Endodermal cell (in vitro differentiated cells): ENCODE measurements around the gene CAPNS1. TPM values are rescaled to one million over a fixed set of nuclear protein-coding genes. Genes with fewer than 3 reads are reported as not detected.
A peak's percentile ranks its signal among the peaks of the same experiment; 100 is the strongest.

ENCODE experiments used
- DNase-seq: peaks from one replicate; pipeline ENCODE4 v3.0.0-alpha.2; 2017
- H3K27ac ChIP-seq: 2 replicates; pipeline ENCODE4 v1.5.1; 2013; ENCODE audit warnings: mild to moderate bottlenecking, low read depth, low read length, moderate library complexity
- H3K27me3 ChIP-seq: 2 replicates; pipeline ENCODE4 v1.6.1; 2013; ENCODE audit warnings: mild to moderate bottlenecking, low read length, moderate library complexity; ENCODE audit not compliant: insufficient read depth, control insufficient read depth, poor library complexity, severe bottlenecking
- H3K36me3 ChIP-seq: 2 replicates; pipeline ENCODE4 v1.7.0; 2013; ENCODE audit warnings: mild to moderate bottlenecking, low read length, moderate library complexity; ENCODE audit not compliant: control insufficient read depth, insufficient read depth
- H3K4me1 ChIP-seq: one replicate; pipeline ENCODE4 v1.7.0; 2013; ENCODE audit warnings: low read length; ENCODE audit not compliant: control insufficient read depth, insufficient read depth
- H3K4me3 ChIP-seq: 2 replicates; pipeline ENCODE4 v1.5.1; 2013; ENCODE audit warnings: mild to moderate bottlenecking, low read length, moderate library complexity
- H3K9ac ChIP-seq: 2 replicates; pipeline ENCODE4 v1.6.1; 2013; ENCODE audit warnings: mild to moderate bottlenecking, low read length, moderate library complexity; ENCODE audit not compliant: poor library complexity, severe bottlenecking; ENCODE audit errors: extremely low read depth
- H3K9me3 ChIP-seq: 2 replicates; pipeline ENCODE4 v1.6.1; 2013; ENCODE audit warnings: mild to moderate bottlenecking, low read length, moderate library complexity; ENCODE audit not compliant: control insufficient read depth
- H3K27ac Mint-ChIP-seq: 2 replicates; pipeline ENCODE4 v1.8.0; 2020; ENCODE audit warnings: mixed read lengths
- H3K27me3 Mint-ChIP-seq: 2 replicates; pipeline ENCODE4 v1.8.0; 2021; ENCODE audit warnings: mild to moderate bottlenecking, mixed read lengths; ENCODE audit not compliant: insufficient read depth
- H3K36me3 Mint-ChIP-seq: 2 replicates; pipeline ENCODE4 v1.8.0; 2020; ENCODE audit warnings: low read depth, mixed read lengths
- H3K4me1 Mint-ChIP-seq: 2 replicates; pipeline ENCODE4 v1.8.0; 2020; ENCODE audit warnings: mixed read lengths
- H3K4me3 Mint-ChIP-seq: 2 replicates; pipeline ENCODE4 v1.8.0; 2020; ENCODE audit warnings: mild to moderate bottlenecking, moderate library complexity, mixed read lengths
- H3K9me3 Mint-ChIP-seq: 2 replicates; pipeline ENCODE4 v1.8.0; 2020; ENCODE audit warnings: mild to moderate bottlenecking, mixed read lengths
- CTCF ChIP-seq: fragments of 200-600 bp; sonication (generic); conservative IDR thresholded peaks from 2 replicates; pipeline ENCODE4 v1.5.0; 2021; ENCODE audit warnings: antibody characterized with exemption, mild to moderate bottlenecking
- WGBS, 2 experiments: methylation state at CpG; one replicate each; pipeline versions ENCODE4 v1.1.5 to v1.1.7; 2013; ENCODE audit warnings: missing lambda C conversion rate in 2 of 2, mixed read lengths in 1 of 2; ENCODE audit not compliant: insufficient coverage in 1 of 2, insufficient read length in 1 of 2; 5-methylcytosine and 5-hydroxymethylcytosine counted together
- total RNA-seq, 2 donors: library from RNA; stranded (reverse); fragmentation: NEBNext Ultra II Directional in 1 of 2; extraction: Animal tissue kit (Norgen Biotek cat#: 25700) in 1 of 2; gene quantifications; 2 replicates in 1 of 2; 3 replicates in 1 of 2; pipeline ENCODE4 v1.2.1, GENCODE V29; 2021

The CAPNS1 gene
- total RNA-seq, 2 donors from 2014 or later = 633 to 714 TPM

GRCh38 chr19:36151144-36152018, 11.5 kb downstream of the CAPNS1 start:
- Mint-ChIP-seq H3K4me3 (no peak overlapping the region), H3K9me3 (no peaks in the 10 kb centered on the region), H3K27me3 (no peaks in the 10 kb centered on the region)

GRCh38 chr19:36152019-36152351, 12.1 kb downstream of the CAPNS1 start:
- Histone ChIP-seq H3K4me3 (no peak overlapping the region), H3K4me1 (no peaks in the 10 kb centered on the region), H3K9ac (no peak overlapping the region), H3K9me3 (no peaks in the 10 kb centered on the region), H3K27me3 (no peaks in the 10 kb centered on the region), H3K27ac (no peak overlapping the region), H3K36me3 (peaks cover 62% of the 10 kb centered on the region)
- no peak for DNase-seq
- H3K4me3 Mint-ChIP-seq = no peak overlapping the region
- WGBS, 2 experiments = 94 to 96% methylated on average over 11 to 16 of the region's 16 CpGs
- no peak overlapping the region for H3K27ac Mint-ChIP-seq
- no peaks in the 10 kb centered on the region for H3K9me3 Mint-ChIP-seq
- no peak for TF ChIP-seq CTCF
- H3K36me3 Mint-ChIP-seq = peaks cover 69% of the 10 kb centered on the region
- H3K4me1 Mint-ChIP-seq = peaks cover 26% of the 10 kb centered on the region
- H3K27me3 Mint-ChIP-seq = no peaks in the 10 kb centered on the region

More at GRCh38 chr19:36151144-36152018, 11.5 kb downstream of the CAPNS1 start:
- no peaks in the 10 kb centered on the region for H3K27me3 ChIP-seq
- H3K36me3 ChIP-seq = peaks cover 68% of the 10 kb centered on the region
- H3K4me3 ChIP-seq = no peak overlapping the region
- WGBS, 2 experiments = 94 to 100% methylated on average over 2 to 44 of the region's 47 CpGs
- no peak for TF ChIP-seq CTCF
- H3K27ac Mint-ChIP-seq = peak overlapping the region; percentile 86
- no peak overlapping the region for H3K27ac ChIP-seq
- H3K9me3 ChIP-seq = no peaks in the 10 kb centered on the region
- H3K36me3 Mint-ChIP-seq = peaks cover 70% of the 10 kb centered on the region
- peaks cover 20% of the 10 kb centered on the region for H3K4me1 Mint-ChIP-seq
- peak; percentile 71 for DNase-seq
- no peak overlapping the region for H3K9ac ChIP-seq
- H3K4me1 ChIP-seq = no peaks in the 10 kb centered on the region

- Mint-ChIP-seq H3K4me3 (no peak within 1 kb of the TSS), H3K9me3 (no peaks in the 10 kb centered on the region), H3K36me3 (peaks cover 70% of the 10 kb centered on the region), H3K4me1 (peaks cover 31% of the 10 kb centered on the region), H3K27ac (peak within 1 kb of the TSS; percentile 86), H3K27me3 (no peaks in the 10 kb centered on the region)
- no peak within 1 kb of the TSS for H3K9ac ChIP-seq
- no peak within 1 kb of the TSS for H3K4me3 ChIP-seq
- no peaks in the 10 kb centered on the region for H3K4me1 ChIP-seq
- 93 to 96% methylated on average over 23 to 40 of the region's 40 CpGs for WGBS, 2 experiments
- H3K27me3 ChIP-seq = no peaks in the 10 kb centered on the region
- H3K9me3 ChIP-seq = no peaks in the 10 kb centered on the region
- peak; percentile 54 for DNase-seq
- peaks cover 57% of the 10 kb centered on the region for H3K36me3 ChIP-seq
- H3K27ac ChIP-seq = no peak within 1 kb of the TSS
- no peak for TF ChIP-seq CTCF
These were observed 12.7 kb downstream of the CAPNS1 start, which contains the start of gene COX7A1 for GRCh38 chr19:36152352-36153091. COX7A1 (minus strand) TSS chr19:36152447; CDS start chr19:36152407, 40 bp downstream.
